ENCODE results near the gene PSRC1. TPM values are rescaled to one million over a fixed set of nuclear protein-coding genes. Genes with fewer than 3 reads are reported as not detected.

Gene PSRC1
- total RNA-seq, 1 donor from 2014 or later = 6.5 TPM

- H3K4me3 Mint-ChIP-seq (ENCODE audit: unreplicated experiment) = no peak overlapping the region
- H3K36me3 Mint-ChIP-seq (ENCODE audit: low read depth) = no peaks in the 10 kb centered on the region
- no peak for DNase-seq (ENCODE audit: low spot score)
- TF ChIP-seq CTCF (IDR thresholded peaks at IDR 0.05) = no peak
- peaks cover 36% of the 10 kb centered on the region for H3K4me1 Mint-ChIP-seq (ENCODE audit: low read depth)
- H3K27me3 Mint-ChIP-seq (ENCODE audit: low read depth) = no peaks in the 10 kb centered on the region
- H3K27ac Mint-ChIP-seq (ENCODE audit: unreplicated experiment) = no peak overlapping the region
- H3K9me3 Mint-ChIP-seq (ENCODE audit: low read depth) = no peaks in the 10 kb centered on the region
Measured at GRCh38 chr1:109301874-109302273, 18.9 kb upstream of the PSRC1 start.

- TF ChIP-seq CTCF (IDR thresholded peaks at IDR 0.05) = no peak
- no peak for DNase-seq (ENCODE audit: low spot score)
- Mint-ChIP-seq H3K9me3 (ENCODE audit: low read depth) (no peaks in the 10 kb centered on the region), H3K27ac (ENCODE audit: unreplicated experiment) (no peak overlapping the region), H3K36me3 (ENCODE audit: low read depth) (no peaks in the 10 kb centered on the region), H3K4me1 (ENCODE audit: low read depth) (peaks cover 29% of the 10 kb centered on the region), H3K27me3 (ENCODE audit: low read depth) (no peaks in the 10 kb centered on the region), H3K4me3 (ENCODE audit: unreplicated experiment) (no peak overlapping the region)
Measured at GRCh38 chr1:109300650-109301151, 17.8 kb upstream of the PSRC1 start.

GRCh38 chr1:109299558-109300343 lies 16.8 kb upstream of the PSRC1 start:
- Mint-ChIP-seq H3K27ac (ENCODE audit: unreplicated experiment) (peak overlapping the region; percentile 89), H3K4me1 (ENCODE audit: low read depth) (peaks cover 26% of the 10 kb centered on the region)
- DNase-seq (ENCODE audit: low spot score) = no peak

GRCh38 chr1:109298666-109299557 lies 16.0 kb upstream of the PSRC1 start:
- no peaks in the 10 kb centered on the region for H3K27me3 Mint-ChIP-seq (ENCODE audit: low read depth)
- peaks cover 26% of the 10 kb centered on the region for H3K4me1 Mint-ChIP-seq (ENCODE audit: low read depth)
- H3K9me3 Mint-ChIP-seq (ENCODE audit: low read depth) = no peaks in the 10 kb centered on the region
- peak overlapping the region; percentile 89 for H3K27ac Mint-ChIP-seq (ENCODE audit: unreplicated experiment)
- DNase-seq (ENCODE audit: low spot score) = no peak
- no peak for TF ChIP-seq CTCF (IDR thresholded peaks at IDR 0.05)
- H3K4me3 Mint-ChIP-seq (ENCODE audit: unreplicated experiment) = peak overlapping the region; percentile 7
- no peaks in the 10 kb centered on the region for H3K36me3 Mint-ChIP-seq (ENCODE audit: low read depth)

More at GRCh38 chr1:109299558-109300343, 16.8 kb upstream of the PSRC1 start:
- H3K27me3 Mint-ChIP-seq (ENCODE audit: low read depth) = no peaks in the 10 kb centered on the region
- H3K36me3 Mint-ChIP-seq (ENCODE audit: low read depth) = no peaks in the 10 kb centered on the region
- peak overlapping the region; percentile 31 for H3K4me3 Mint-ChIP-seq (ENCODE audit: unreplicated experiment)
- no peak for TF ChIP-seq CTCF (IDR thresholded peaks at IDR 0.05)
- no peaks in the 10 kb centered on the region for H3K9me3 Mint-ChIP-seq (ENCODE audit: low read depth)

GRCh38 chr1:109296782-109297181 lies 13.8 kb upstream of the PSRC1 start:
- Mint-ChIP-seq H3K9me3 (ENCODE audit: low read depth) (no peaks in the 10 kb centered on the region), H3K4me3 (ENCODE audit: unreplicated experiment) (no peak overlapping the region), H3K27me3 (ENCODE audit: low read depth) (no peaks in the 10 kb centered on the region), H3K36me3 (ENCODE audit: low read depth) (no peaks in the 10 kb centered on the region), H3K4me1 (ENCODE audit: low read depth) (peaks cover 26% of the 10 kb centered on the region), H3K27ac (ENCODE audit: unreplicated experiment) (no peak overlapping the region)
- no peak for TF ChIP-seq CTCF (IDR thresholded peaks at IDR 0.05)
- no peak for DNase-seq (ENCODE audit: low spot score)
